Activated naive CD4-positive, alpha-beta T cell treated with anti-CD3 and anti-CD28 coated beads, Interleukin-2, amount 10 ng/mL, durations not matched to agents 7 days and 5 days (primary cell): ENCODE data around the gene KCNQ1OT1.

Experiments used
- CTCF ChIA-PET: fragments of 350-600 bp; sonication (Branson Sonifier 250); formaldehyde crosslinking; loops from one replicate; lab custom pipeline; 2021; ENCODE audit warnings: antibody characterized with exemption; lab: Charles Lee
- DNase-seq: peaks from one replicate; pipeline ENCODE4 v3.0.0-alpha.2; 2020
- H3K27ac Mint-ChIP-seq: one replicate; pipeline ENCODE4 v1.8.0; 2021; ENCODE audit warnings: mild to moderate bottlenecking, moderate library complexity, mixed read lengths
- H3K27me3 Mint-ChIP-seq: one replicate; pipeline ENCODE4 v1.8.0; 2021; ENCODE audit warnings: mild to moderate bottlenecking, mixed read lengths
- H3K36me3 Mint-ChIP-seq: one replicate; pipeline ENCODE4 v1.8.0; 2021; ENCODE audit warnings: mixed read lengths
- H3K4me1 Mint-ChIP-seq: one replicate; pipeline ENCODE4 v1.8.0; 2021; ENCODE audit warnings: mixed read lengths
- H3K4me3 Mint-ChIP-seq: one replicate; pipeline ENCODE4 v1.8.0; 2021; ENCODE audit warnings: mild to moderate bottlenecking, moderate library complexity, mixed read lengths
- H3K9me3 Mint-ChIP-seq: one replicate; pipeline ENCODE4 v1.8.0; 2021; ENCODE audit warnings: mixed read lengths

KCNQ1OT1 gene

GRCh38 chr11:2586793-2587131 is 113.0 kb downstream of the KCNQ1OT1 start:
- Mint-ChIP-seq H3K36me3 (peaks cover 4% of the 10 kb centered on the region), H3K27me3 (no peaks in the 10 kb centered on the region), H3K4me3 (no peak overlapping the region), H3K4me1 (no peaks in the 10 kb centered on the region), H3K27ac (no peak overlapping the region), H3K9me3 (no peaks in the 10 kb centered on the region)
- peak; percentile 14 for DNase-seq
- CTCF ChIA-PET, result no interaction called here

- Mint-ChIP-seq H3K9me3 (no peaks in the 10 kb centered on the region), H3K4me3 (no peak overlapping the region), H3K36me3 (peaks cover 3% of the 10 kb centered on the region), H3K27ac (no peak overlapping the region), H3K4me1 (no peaks in the 10 kb centered on the region), H3K27me3 (no peaks in the 10 kb centered on the region)
- DNase-seq, result peak; percentile 11
- CTCF ChIA-PET, result no interaction called here
Observed at GRCh38 chr11:2586087-2586792, 113.6 kb downstream of the KCNQ1OT1 start.

DNA sequence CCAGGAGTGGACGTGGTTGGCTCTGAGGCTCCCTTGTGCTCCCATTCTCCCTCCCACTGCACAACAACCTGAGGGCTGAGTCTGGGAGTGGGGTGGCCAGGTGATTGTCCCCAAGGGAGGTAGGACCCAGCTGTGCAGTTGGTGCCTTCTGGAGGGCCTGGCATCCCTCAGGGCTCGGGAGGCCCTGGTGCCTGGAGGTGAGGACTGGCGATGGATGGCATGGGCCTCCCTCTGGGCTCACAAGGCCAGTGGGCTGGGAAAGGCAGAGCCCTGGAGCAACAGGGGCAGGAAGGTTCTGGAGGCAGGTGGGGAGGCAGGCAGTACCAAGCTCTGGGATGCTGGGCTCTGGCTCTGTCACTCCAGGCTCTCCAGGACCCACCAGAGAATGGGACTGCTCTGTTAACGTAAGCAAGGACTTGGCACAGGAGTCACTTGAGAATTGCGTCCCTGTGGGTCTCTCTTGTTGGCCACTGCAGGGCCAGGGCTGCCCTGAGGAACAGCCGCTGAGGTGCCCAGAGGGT is 114.2 kb downstream of the KCNQ1OT1 start:
- Mint-ChIP-seq H3K27me3 (no peaks in the 10 kb centered on the region), H3K27ac (no peak overlapping the region), H3K36me3 (no peaks in the 10 kb centered on the region), H3K4me1 (no peaks in the 10 kb centered on the region), H3K4me3 (no peak overlapping the region), H3K9me3 (no peaks in the 10 kb centered on the region)
- CTCF ChIA-PET, result no interaction called here
- DNase-seq, result peak; percentile 12

DNA sequence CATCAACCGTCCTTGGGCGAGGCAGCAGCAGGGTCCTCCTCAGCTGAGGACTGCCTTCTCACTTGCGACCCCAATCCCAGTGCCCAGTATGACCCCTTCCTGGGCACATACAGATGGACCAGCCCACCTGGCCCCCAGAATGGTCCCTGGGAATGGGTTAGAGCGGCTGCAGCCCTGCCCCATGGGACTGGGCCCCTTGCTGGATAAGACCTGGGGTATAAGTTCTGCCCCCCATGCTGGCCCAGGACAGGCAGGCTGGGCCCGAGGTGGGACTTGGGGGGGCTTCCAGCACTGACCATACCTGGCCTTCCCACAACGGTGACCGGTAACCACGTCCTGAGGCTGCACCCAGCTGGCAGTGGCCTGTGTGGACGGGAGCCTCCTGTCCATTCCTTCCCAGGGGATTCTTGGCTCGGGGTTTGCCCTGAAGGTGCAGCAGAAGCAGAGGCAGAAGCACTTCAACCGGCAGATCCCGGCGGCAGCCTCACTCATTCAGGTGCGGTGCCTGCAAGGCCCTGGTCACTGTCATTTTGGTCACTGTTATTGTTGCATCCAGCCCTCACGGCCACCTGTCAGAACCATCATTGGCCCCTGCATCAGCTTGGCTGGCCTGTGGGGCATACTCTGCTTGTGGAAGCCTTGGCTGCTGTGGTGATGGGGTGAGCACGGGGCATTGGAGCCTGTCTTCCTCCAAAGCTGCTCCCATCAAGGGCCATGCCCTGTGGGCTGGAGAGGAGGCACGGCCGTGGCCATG is 114.8 kb downstream of the KCNQ1OT1 start:
- Mint-ChIP-seq H3K4me1 (no peaks in the 10 kb centered on the region), H3K27ac (no peak overlapping the region), H3K36me3 (no peaks in the 10 kb centered on the region), H3K4me3 (no peak overlapping the region), H3K9me3 (no peaks in the 10 kb centered on the region), H3K27me3 (no peaks in the 10 kb centered on the region)
- CTCF ChIA-PET, result no interaction called here
- DNase-seq, result peak; percentile 19

GRCh38 chr11:2584434-2584811 is 115.4 kb downstream of the KCNQ1OT1 start:
- Mint-ChIP-seq H3K27ac (no peak overlapping the region), H3K9me3 (no peaks in the 10 kb centered on the region), H3K4me3 (no peak overlapping the region), H3K27me3 (no peaks in the 10 kb centered on the region), H3K36me3 (no peaks in the 10 kb centered on the region), H3K4me1 (no peaks in the 10 kb centered on the region)
- DNase-seq, result no peak
- CTCF ChIA-PET, result no interaction called here

DNA sequence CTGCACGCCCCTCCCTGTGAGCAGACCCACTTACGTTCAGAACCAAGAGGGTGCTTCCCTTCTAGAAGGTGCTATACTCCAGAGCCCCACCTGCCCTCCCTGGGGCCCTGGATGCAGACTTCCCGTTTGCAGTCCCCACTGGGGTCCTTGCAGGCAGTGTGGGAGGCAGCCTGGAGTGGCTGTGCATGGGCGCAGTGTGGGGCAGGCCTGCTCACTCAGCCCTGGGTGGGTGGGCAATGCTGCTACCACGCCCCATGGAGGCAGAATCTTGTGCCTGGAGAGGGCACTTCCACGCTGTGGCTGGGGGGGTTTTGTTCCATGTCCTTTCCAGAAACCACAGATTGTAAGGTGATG is 116.2 kb downstream of the KCNQ1OT1 start:
- no peaks in the 10 kb centered on the region for H3K9me3 Mint-ChIP-seq
- CTCF ChIA-PET, result no interaction called here
- H3K27me3 Mint-ChIP-seq, result no peaks in the 10 kb centered on the region
- H3K36me3 Mint-ChIP-seq, result no peaks in the 10 kb centered on the region
- DNase-seq, result no peak
- no peak overlapping the region for H3K4me3 Mint-ChIP-seq
- no peak overlapping the region for H3K27ac Mint-ChIP-seq
- no peaks in the 10 kb centered on the region for H3K4me1 Mint-ChIP-seq

DNA sequence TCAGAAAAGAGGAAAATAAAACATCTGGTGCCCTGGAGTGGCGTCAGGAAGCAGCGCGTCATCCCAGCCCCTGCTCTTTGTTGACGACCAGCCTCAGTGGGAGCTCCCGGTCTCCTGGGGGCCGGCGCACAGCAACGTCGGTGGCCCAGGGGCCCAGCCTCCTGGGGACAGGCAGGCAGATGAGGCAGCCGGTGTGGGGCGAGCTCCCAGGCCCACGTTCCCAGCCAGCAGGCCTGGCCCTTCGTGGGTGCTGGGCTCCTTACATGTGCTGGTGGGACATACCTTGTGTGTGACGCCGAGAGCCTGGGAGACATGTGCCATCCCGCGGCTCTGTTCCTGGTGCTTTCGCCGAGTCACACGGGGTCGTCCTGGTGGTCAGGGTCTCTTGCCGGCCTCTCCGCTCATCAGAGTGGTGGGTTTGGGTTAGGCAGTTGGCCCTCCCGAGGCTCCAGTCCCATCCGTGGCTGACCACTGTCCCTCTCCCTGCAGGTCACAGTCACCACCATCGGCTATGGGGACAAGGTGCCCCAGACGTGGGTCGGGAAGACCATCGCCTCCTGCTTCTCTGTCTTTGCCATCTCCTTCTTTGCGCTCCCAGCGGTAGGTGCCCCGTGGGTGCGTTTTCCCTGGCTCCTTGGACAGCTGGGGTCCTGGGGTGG is 116.7 kb downstream of the KCNQ1OT1 start:
- no peaks in the 10 kb centered on the region for H3K9me3 Mint-ChIP-seq
- no peak overlapping the region for H3K4me3 Mint-ChIP-seq
- no peaks in the 10 kb centered on the region for H3K36me3 Mint-ChIP-seq
- no peaks in the 10 kb centered on the region for H3K4me1 Mint-ChIP-seq
- CTCF ChIA-PET, result no interaction called here
- H3K27me3 Mint-ChIP-seq, result no peaks in the 10 kb centered on the region
- H3K27ac Mint-ChIP-seq, result no peak overlapping the region
- DNase-seq, result peak; percentile 19

DNA sequence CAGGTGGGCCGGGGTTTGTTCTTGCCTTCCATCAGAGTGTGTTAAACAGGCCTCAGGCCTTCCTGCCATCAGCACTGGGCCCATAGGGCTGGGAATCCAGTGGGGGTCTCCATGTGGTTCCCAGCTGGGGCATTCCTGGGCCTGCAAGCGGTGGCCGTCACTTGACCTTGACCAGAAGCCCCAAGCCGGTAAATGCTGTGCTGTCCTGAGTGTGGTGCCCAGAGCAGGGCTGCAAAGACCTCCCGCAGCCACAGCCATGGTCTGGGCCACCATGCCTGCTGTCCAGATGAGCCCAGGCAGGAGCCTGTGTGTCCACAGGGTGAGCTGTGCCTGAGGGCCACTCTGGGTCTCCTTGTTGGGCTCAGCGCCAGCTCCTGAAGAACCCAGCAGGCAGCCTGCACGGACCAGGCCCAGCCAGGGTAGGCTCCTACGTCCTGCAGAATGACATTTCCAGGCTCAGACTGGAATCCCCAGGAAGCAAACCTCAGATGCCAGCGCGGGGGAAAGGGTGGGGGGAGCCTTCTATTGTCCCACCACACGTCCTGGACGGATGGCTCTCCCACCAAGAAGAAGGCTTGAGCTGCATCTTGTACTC is 117.3 kb downstream of the KCNQ1OT1 start:
- Mint-ChIP-seq H3K36me3 (no peaks in the 10 kb centered on the region), H3K4me1 (no peaks in the 10 kb centered on the region), H3K4me3 (no peak overlapping the region), H3K27ac (no peak overlapping the region), H3K27me3 (no peaks in the 10 kb centered on the region), H3K9me3 (no peaks in the 10 kb centered on the region)
- peak; percentile 14 for DNase-seq
- CTCF ChIA-PET, result no interaction called here

- Mint-ChIP-seq H3K27ac (no peak overlapping the region), H3K27me3 (no peaks in the 10 kb centered on the region), H3K9me3 (no peaks in the 10 kb centered on the region), H3K36me3 (no peaks in the 10 kb centered on the region), H3K4me1 (no peaks in the 10 kb centered on the region), H3K4me3 (no peak overlapping the region)
- DNase-seq, result peak; percentile 18
- CTCF ChIA-PET, result no interaction called here
Observed at GRCh38 chr11:2581931-2582350, 117.9 kb downstream of the KCNQ1OT1 start.

GRCh38 chr11:2581151-2581930 is 118.5 kb downstream of the KCNQ1OT1 start:
- Mint-ChIP-seq H3K27ac (no peak overlapping the region), H3K4me3 (no peak overlapping the region), H3K36me3 (no peaks in the 10 kb centered on the region), H3K9me3 (no peaks in the 10 kb centered on the region), H3K4me1 (no peaks in the 10 kb centered on the region), H3K27me3 (no peaks in the 10 kb centered on the region)
- CTCF ChIA-PET, result no interaction called here
- DNase-seq, result peak; percentile 19

DNA sequence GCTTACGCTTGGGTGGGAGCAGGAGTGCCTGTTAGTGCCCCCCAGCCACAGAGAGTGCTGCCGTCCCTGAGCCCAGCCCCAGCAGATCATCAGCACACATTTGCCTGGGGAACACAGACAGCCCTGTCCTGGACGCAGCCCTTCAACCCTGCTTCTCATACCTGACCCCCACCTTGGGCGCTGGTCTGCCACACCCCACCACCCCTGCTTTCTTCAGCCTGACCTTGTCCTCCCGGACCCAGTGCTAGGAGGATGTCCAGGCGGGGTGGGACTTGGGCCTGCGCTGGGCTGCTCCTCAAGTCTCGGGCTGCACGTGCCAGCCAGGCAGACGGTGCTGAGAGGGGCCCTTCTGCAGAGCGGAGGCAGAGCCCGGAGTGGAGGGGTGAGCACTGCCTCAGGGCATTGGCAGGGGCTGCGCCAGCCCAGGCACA is 119.2 kb downstream of the KCNQ1OT1 start:
- Mint-ChIP-seq H3K9me3 (no peaks in the 10 kb centered on the region), H3K4me1 (no peaks in the 10 kb centered on the region), H3K36me3 (no peaks in the 10 kb centered on the region), H3K27me3 (no peaks in the 10 kb centered on the region), H3K4me3 (no peak overlapping the region), H3K27ac (no peak overlapping the region)
- peak; percentile 10 for DNase-seq
- CTCF ChIA-PET, result no interaction called here

- Mint-ChIP-seq H3K4me1 (no peaks in the 10 kb centered on the region), H3K9me3 (no peaks in the 10 kb centered on the region), H3K27ac (no peak overlapping the region), H3K4me3 (no peak overlapping the region), H3K36me3 (no peaks in the 10 kb centered on the region), H3K27me3 (no peaks in the 10 kb centered on the region)
- DNase-seq, result peak; percentile 8
- CTCF ChIA-PET, result no interaction called here
Observed at GRCh38 chr11:2580061-2580421, 119.8 kb downstream of the KCNQ1OT1 start.

DNA sequence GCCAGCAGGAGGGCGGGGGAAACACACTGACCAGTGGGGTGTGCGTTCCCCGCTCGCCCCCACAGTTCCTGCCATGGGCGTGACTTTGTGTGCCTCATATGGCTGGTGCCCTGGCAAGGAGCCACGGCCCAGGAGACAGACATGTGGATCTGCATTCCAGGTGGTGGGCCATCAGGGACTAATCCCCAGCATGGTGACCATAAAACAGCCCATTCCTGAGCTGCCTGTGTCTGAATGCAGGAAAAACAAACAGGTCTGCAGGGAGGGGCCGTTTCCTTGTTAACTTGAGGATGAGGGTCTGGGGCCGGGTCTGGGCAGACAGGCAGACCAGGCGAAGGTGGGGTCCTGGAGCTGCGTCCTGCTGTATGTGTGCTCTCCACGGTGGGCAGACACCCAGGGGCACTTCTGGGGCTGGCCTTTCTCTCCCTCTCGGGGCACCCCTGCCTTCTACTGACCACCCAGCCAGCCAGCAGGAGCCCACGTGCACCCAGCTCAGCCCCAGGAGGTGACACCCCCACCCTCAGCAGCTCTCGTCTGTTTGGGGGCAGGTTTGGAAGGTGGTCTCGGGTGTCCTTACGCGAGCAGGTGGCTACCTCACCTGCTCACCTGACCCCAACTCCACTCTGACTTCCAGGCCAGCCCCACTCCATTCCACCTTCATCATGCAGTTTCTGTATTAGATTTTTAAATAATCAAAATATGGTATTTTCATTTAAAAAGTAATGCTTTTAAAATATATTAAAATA is 120.3 kb downstream of the KCNQ1OT1 start:
- H3K27ac Mint-ChIP-seq, result no peak overlapping the region
- CTCF ChIA-PET, result no interaction called here
- no peaks in the 10 kb centered on the region for H3K27me3 Mint-ChIP-seq
- H3K4me1 Mint-ChIP-seq, result no peaks in the 10 kb centered on the region
- H3K4me3 Mint-ChIP-seq, result no peak overlapping the region
- H3K36me3 Mint-ChIP-seq, result no peaks in the 10 kb centered on the region
- peak; percentile 12 for DNase-seq
- H3K9me3 Mint-ChIP-seq, result no peaks in the 10 kb centered on the region
